Bone marrow (tissue), 2 donors: Measurements from ENCODE around the gene GALNT17.

ENCODE experiments used
- DNase-seq, 2 donors: peaks; one replicate each; lab custom pipeline; 2025; lab: John Stamatoyannopoulos, UW

Gene GALNT17

DNA sequence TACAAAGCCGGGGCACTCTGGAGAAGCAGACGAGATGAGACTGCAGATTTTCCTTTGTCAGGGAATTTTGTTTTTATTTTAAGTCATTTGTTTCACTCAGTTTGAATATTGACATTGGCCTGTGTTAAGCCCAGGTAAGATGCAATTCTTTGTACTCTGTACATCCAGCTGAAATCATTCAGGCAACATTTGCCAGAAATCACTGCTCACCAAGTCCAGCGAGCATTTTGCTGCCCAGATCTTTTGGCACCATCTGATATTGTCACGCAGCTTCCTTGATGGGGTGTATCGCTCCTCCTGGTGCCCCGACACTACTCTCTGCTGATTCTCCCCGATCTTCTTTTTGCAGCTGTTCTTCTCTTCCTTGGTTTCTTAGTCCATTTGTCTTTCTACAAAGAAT lies 261.7 kb downstream of the GALNT17 start:
- DNase-seq = no peak

GRCh38 chr7:71402684-71403083 lies 270.7 kb downstream of the GALNT17 start:
- DNase-seq = no peak

DNA sequence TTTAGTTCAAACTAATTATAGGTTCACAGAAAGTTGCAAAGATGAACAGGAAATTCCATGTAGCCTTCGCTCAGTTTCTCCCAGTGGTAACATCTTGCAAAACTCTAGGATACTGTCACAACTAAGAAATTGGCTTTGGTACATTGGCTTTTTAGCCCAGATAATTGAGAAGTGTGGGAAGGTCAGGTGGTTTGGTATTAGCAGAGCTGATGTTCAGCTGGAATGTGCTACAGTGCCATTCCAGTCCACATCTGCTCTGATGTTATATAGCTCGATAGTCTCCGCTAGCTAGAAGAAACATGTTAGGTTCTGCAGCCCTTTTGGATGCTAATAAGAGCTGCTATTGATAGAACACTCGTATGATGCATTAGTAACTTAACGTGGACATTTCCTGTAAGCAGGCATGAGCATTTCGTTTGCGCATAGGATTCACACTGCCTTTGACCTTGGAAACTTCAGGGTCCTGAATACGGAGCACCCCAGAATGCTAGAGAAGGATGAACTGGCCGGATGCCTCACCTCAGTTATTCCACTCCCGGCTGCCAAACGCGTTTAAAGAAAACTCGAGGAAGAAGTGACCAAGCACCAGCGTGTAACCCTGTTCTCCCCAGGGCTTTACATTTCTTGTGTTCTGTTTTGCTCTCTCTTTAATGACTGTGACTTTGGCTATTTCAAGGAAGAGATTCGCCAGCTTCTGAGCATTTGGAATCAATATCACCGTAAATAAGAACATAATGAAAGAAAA lies 271.4 kb downstream of the GALNT17 start:
- no peak for DNase-seq

DNA sequence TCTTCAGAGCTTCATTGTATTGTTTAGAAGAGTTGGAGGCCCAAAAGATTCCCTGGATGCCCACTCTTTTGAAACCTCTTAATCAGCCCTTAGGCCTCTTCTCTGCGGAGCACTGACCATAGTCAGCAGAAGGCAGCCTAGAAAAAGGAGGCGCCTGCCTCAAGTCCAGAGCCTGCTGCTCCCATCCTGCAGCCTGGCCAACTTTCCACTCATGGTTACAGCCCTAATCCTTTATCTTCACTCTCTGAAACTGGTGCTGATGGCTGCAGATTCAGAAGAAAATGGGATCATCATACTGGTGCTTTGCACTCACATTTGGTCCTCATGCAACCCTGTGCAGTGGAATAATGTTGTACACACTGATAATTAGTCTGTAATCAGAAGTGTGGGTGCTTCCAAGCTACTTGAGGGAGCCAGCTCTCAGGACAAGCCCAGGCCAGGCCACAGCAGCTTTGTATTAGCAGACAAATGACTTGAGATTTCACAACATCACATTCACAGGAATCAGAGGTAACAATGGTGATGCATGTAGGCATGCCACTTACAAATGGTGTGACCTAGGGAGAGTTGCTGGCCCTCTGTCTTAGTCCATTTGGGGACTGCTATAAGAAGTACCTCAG lies 272.9 kb downstream of the GALNT17 start:
- DNase-seq = no peak

GRCh38 chr7:71408271-71408670 lies 276.3 kb downstream of the GALNT17 start:
- no peak for DNase-seq

- no peak for DNase-seq
These were observed 277.7 kb downstream of the GALNT17 start for GRCh38 chr7:71409550-71410157.

DNA sequence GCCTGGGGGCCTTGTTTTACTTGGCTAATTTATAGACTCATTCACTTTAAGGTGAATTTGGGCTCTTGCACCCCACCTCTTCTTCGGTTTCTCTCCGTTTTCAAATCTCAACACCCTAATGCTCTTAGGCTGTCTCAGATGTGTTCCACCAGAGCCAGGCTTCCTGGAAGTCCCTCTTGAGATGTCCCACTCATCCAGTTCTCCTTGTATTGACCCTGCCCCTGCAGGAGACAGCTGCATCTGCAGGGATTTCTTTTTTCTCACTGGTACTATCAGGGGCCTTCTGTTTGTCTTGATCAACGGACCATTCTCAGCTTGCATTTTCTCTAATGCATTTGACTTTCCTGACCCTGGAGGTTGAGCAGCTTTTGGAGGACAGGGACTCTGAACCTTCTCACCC lies 279.5 kb downstream of the GALNT17 start:
- DNase-seq = no peak

- no peak for DNase-seq
These were observed 282.5 kb downstream of the GALNT17 start for GRCh38 chr7:71414490-71414889.

- no peak for DNase-seq
These were observed 287.8 kb downstream of the GALNT17 start for GRCh38 chr7:71419546-71420337.

DNA sequence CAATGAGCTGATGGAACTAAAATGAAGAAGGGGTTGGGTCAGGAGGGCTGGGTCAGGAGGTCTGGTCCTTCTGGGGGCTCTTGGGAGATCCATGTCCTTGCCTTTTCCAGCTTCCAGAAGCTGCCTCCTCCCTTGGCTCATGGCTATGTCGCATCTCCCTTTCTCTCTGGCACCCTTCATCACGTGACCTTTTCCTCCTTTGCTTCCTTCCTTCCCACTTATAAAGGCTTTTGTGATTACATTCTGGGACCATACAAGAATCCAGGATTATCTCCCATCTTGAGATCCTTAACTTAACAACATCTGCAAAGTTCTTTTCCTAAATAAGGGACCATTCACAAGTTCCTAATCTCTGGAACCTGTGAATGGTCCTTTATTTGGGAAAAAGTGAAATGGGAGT lies 290.2 kb downstream of the GALNT17 start:
- DNase-seq = no peak

DNA sequence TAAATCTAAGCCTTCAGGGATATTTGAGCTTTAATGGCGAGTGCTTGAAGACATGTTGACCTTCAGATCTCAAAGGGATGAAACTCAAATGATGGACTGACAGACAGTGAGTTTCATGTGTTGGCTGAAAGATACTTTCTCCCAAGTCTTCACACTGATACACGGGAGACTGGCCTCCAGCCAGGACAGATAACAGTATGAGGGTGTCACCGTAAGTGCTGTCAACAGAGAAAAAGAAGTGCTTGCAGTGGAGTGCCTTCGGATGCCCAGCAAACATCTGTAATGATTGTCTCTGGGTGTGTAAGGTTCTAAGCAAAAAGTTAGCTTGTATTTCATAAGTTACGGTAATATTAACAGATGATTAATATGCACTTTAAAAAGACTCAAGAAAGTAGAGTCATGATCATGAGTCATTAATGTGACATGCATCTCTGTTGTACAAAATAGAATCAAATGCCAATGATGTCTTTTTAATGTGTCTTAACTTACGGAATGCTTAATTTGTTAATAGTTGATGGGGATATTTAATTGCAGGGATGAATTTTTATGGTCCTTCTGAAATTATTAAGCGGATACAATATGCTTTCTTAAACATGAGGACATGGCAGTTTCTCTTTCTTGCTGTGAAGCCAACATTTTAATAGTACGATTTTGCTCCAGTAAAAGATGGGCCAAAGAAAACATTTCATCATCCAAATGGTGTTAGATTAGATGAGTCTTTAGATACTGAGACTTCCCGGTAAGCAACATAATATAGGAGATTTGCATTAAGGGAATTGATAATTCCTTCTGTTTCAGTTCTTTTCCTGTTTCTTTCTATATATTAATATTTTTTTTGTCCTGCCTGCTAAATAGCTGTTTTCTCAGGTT lies 292.5 kb downstream of the GALNT17 start:
- no peak for DNase-seq

- no peak for DNase-seq
These were observed 297.1 kb downstream of the GALNT17 start for GRCh38 chr7:71429083-71429482.

DNA sequence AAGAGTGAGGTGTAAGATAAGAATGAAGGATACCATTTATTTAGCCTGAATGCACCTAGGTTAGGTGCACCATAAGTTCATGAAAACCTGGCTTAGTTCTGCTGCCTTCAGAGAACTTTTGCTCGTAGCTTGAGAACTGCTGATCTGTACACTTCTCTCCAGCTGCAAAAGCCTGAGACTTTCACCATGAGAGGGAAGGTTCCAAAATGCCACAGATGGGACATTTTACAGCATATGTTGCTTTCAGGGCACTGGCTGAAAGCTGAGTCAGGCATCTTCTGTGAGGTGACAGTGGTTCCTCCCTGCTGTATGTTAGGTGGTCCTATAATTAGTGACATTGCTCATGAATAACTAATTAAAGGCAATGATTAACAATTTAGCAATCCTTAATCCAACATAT lies 298.3 kb downstream of the GALNT17 start:
- DNase-seq = no peak

DNA sequence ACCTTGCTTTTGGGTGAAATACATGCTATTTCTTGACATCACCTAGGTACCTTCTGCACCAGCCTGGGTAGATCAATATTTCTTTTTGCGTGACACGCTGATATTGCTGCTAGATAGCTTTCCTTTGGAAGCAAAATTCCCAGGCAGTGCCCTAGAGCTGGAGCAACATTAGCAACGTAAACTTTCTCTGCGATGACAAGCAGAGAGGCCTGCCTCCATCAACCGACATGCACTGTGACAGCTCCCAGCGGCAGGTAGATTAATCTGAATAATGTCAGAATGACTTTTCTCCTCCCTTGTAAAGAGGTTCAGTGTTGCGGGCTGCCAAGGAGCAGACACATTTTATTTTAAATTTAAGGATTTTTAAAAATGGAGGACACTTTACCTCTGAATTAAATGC lies 307.4 kb downstream of the GALNT17 start:
- no peak for DNase-seq

DNA sequence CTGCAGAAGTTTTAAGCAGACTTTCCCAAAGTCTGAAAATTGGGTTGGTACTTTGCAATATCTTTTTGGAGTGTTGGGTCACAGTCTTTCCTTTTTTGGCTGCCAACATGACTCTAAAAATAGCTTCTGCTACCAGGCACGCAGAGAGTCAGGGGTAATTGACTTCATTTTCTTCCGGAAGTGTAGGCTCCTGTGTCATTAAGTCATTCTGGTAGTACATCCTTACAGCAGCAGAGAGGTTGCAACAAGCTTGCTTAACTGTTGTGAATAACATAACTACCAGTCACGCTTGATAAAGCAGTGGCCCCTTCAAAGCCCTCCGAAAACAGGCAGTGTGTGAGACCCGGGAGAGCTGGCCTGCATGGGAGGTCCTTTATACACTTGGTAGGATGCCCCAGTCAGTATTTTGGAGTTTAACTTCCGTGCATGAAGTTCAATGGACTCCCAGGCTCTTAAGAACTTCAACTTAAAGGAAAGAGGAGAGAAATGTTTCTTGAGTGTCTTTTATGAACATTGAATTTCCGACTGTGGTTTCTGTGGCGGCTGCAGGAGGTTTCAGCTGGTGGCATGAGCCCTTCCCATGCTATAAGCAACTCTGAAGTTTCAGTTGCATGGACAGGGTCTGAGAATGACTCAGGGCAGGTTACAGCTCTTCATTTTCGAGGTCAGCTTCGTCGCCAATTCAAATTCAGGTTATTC lies 310.7 kb downstream of the GALNT17 start:
- no peak for DNase-seq

DNA sequence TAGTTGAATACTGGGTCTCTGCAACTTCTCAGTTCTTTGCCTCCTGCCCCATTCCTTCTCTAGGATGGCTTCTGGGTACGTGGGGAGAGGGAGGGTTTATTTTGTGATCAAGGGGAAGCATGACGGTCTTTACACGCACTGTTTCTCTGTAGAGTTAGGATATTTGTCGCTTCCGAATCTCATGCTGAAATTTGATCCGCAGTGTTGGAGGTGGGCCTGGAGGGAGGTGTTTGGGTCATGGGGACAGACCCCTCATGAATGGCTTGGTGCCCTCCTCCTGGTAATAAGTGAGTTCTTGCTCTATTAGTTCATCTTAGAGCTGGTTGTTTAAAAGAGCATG lies 311.2 kb downstream of the GALNT17 start:
- DNase-seq = no peak

- DNase-seq = no peak
These were observed 312.2 kb downstream of the GALNT17 start for GRCh38 chr7:71444130-71444529.

DNA sequence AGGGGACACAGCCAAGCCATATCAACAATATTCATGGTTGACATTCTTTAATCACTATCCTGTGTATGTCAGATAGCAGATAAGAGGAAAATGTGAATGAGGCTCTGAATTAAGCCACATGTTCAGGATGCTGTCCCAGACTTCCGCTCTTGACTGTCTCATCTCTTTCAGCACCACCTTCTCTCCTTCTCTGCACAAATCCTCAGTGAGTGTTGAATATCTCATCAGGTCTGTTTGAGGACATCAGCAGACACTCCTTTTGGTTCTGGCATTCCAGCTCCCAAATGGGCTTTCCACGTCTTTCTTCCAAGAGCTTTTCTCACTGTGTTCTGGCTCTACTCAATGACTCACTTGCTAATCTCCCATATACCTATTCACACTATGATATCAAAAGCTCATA lies 321.7 kb downstream of the GALNT17 start:
- no peak for DNase-seq

GRCh38 chr7:71454981-71455380 lies 323.0 kb downstream of the GALNT17 start:
- DNase-seq = no peak

DNA sequence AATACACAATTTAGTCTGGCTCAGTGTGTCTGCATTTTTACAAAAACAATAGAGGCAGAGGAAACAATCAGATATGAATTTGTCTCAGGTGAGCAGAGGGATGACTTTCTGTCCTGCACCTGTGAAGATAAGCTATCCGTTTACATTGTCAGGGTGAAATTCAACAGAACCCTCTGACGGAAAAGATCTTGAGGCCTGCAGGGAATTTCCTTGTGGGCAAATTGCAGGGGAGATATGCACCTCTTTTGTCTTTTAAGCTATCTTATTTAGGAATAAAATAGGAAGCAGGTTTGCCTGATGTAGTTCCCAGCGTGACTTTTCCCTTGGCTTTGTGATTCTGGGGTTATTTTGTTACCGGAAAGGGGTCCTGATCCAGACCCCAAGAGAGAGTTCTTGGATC lies 325.1 kb downstream of the GALNT17 start:
- no peak for DNase-seq
